Panc1 (cell line): ENCODE results near the gene SUSD4.

ENCODE experiments used
- POLR2AphosphoS5 ChIP-seq: IDR thresholded peaks from 2 replicates; pipeline ENCODE4 v1.6.1; 2012; ENCODE audit warnings: mild to moderate bottlenecking, low read depth, low read length, moderate library complexity
- TF ChIP-seq, protein P1 (sequence below), 2 experiments: IDR thresholded peaks; 2 replicates each; pipeline ENCODE4 v1.6.1; 2011 to 2012; ENCODE audit warnings: low read depth in 2 of 2, control low read depth in 1 of 2, low read length in 1 of 2, mild to moderate bottlenecking in 1 of 2, moderate library complexity in 1 of 2; ENCODE audit not compliant: insufficient read depth in 1 of 2
- TF ChIP-seq, protein P2 (sequence below): fragments of 450-650 bp; IDR thresholded peaks from 2 replicates; pipeline ENCODE4 v1.5.1; 2017; ENCODE audit warnings: mild to moderate bottlenecking

DNA sequence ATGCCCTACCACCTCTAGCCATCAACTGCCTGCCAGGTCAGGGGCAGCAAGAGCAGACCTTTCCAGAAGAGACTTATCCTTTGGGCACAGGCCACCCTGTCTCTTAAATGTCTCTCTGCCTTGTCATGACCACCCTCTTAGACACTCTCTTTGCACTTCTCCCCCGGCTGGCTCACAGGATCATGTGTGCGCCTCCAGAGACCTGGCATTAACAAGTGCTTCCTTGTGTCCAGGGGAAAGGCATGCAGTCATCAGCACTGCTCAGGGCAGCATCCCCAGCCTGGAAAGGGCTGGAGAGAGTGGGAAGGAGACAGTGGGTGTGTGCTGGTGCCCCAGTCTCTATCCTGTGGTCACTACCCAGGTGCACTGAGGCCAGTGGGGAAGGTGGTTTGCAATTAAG lies 135.8 kb downstream of the SUSD4 start:
- TF ChIP-seq POLR2AphosphoS5 = no peak
- TF ChIP-seq, protein P1, sequence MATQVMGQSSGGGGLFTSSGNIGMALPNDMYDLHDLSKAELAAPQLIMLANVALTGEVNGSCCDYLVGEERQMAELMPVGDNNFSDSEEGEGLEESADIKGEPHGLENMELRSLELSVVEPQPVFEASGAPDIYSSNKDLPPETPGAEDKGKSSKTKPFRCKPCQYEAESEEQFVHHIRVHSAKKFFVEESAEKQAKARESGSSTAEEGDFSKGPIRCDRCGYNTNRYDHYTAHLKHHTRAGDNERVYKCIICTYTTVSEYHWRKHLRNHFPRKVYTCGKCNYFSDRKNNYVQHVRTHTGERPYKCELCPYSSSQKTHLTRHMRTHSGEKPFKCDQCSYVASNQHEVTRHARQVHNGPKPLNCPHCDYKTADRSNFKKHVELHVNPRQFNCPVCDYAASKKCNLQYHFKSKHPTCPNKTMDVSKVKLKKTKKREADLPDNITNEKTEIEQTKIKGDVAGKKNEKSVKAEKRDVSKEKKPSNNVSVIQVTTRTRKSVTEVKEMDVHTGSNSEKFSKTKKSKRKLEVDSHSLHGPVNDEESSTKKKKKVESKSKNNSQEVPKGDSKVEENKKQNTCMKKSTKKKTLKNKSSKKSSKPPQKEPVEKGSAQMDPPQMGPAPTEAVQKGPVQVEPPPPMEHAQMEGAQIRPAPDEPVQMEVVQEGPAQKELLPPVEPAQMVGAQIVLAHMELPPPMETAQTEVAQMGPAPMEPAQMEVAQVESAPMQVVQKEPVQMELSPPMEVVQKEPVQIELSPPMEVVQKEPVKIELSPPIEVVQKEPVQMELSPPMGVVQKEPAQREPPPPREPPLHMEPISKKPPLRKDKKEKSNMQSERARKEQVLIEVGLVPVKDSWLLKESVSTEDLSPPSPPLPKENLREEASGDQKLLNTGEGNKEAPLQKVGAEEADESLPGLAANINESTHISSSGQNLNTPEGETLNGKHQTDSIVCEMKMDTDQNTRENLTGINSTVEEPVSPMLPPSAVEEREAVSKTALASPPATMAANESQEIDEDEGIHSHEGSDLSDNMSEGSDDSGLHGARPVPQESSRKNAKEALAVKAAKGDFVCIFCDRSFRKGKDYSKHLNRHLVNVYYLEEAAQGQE (IDR thresholded peaks at IDR 0.05; ENCODE audit: insufficient read depth in 1 of 2, low read depth in 2 of 2, low read length in 1 of 2) = no peak
- TF ChIP-seq, protein P2, sequence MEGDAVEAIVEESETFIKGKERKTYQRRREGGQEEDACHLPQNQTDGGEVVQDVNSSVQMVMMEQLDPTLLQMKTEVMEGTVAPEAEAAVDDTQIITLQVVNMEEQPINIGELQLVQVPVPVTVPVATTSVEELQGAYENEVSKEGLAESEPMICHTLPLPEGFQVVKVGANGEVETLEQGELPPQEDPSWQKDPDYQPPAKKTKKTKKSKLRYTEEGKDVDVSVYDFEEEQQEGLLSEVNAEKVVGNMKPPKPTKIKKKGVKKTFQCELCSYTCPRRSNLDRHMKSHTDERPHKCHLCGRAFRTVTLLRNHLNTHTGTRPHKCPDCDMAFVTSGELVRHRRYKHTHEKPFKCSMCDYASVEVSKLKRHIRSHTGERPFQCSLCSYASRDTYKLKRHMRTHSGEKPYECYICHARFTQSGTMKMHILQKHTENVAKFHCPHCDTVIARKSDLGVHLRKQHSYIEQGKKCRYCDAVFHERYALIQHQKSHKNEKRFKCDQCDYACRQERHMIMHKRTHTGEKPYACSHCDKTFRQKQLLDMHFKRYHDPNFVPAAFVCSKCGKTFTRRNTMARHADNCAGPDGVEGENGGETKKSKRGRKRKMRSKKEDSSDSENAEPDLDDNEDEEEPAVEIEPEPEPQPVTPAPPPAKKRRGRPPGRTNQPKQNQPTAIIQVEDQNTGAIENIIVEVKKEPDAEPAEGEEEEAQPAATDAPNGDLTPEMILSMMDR = no peak
